ENCODE measurements around the gene GFI1.
A peak's percentile ranks its signal among the peaks of the same experiment; 100 is the strongest.

Gene GFI1

GRCh38 chr1:92488416-92488815, 1.7 kb upstream of the GFI1 start:
- H3K4me3 ChIP-seq (ENCODE audit: low read depth, low read length) = no peak overlapping the region
- TF ChIP-seq CTCF (IDR thresholded peaks at IDR 0.05; ENCODE audit: insufficient read depth, low read depth, low read length, missing control alignments) = no peak
- no peak for DNase-seq (ENCODE audit: low read depth)

- DNase-seq (ENCODE audit: low read depth) = no peak
- peak overlapping the region; percentile 46 for H3K4me3 ChIP-seq (ENCODE audit: low read depth, low read length)
- no peak for TF ChIP-seq CTCF (IDR thresholded peaks at IDR 0.05; ENCODE audit: insufficient read depth, low read depth, low read length, missing control alignments)
Observed at GRCh38 chr1:92487078-92487605, 417 bp upstream of the GFI1 start.

GRCh38 chr1:92485381-92486250, 1.1 kb downstream of the GFI1 start:
- TF ChIP-seq CTCF (IDR thresholded peaks at IDR 0.05; ENCODE audit: insufficient read depth, low read depth, low read length, missing control alignments) = peak; percentile 60
- DNase-seq (ENCODE audit: low read depth) = peak; percentile 93
- peak overlapping the region; percentile 94 for H3K4me3 ChIP-seq (ENCODE audit: low read depth, low read length)

GRCh38 chr1:92484472-92485380, 2.0 kb downstream of the GFI1 start:
- DNase-seq (ENCODE audit: low read depth) = peak; percentile 82
- peak overlapping the region; percentile 94 for H3K4me3 ChIP-seq (ENCODE audit: low read depth, low read length)
- TF ChIP-seq CTCF (IDR thresholded peaks at IDR 0.05; ENCODE audit: insufficient read depth, low read depth, low read length, missing control alignments) = peak; percentile 32

- peak; percentile 62 for DNase-seq (ENCODE audit: low read depth)
- no peak for TF ChIP-seq CTCF (IDR thresholded peaks at IDR 0.05; ENCODE audit: insufficient read depth, low read depth, low read length, missing control alignments)
- peak overlapping the region; percentile 94 for H3K4me3 ChIP-seq (ENCODE audit: low read depth, low read length)
Observed at GRCh38 chr1:92483610-92484471, 2.9 kb downstream of the GFI1 start.
